Colonic mucosa (tissue), 4 donors: ENCODE data around the gene TM9SF3. TPM values are rescaled to one million over a fixed set of nuclear protein-coding genes. Genes with fewer than 3 reads are reported as not detected.

Experiments
- DNase-seq: peaks from one replicate; pipeline ENCODE4 v3.0.0-alpha.2; 2020
- H3K27ac ChIP-seq: fragments of 200-600 bp; one replicate; pipeline ENCODE4 v1.8.0; 2021
- H3K27me3 ChIP-seq: fragments of 200-600 bp; one replicate; pipeline ENCODE4 v1.8.0; 2021
- H3K36me3 ChIP-seq: fragments of 200-600 bp; one replicate; pipeline ENCODE4 v1.8.0; 2021
- H3K4me1 ChIP-seq: fragments of 200-600 bp; one replicate; pipeline ENCODE4 v1.8.0; 2021; ENCODE audit warnings: mild to moderate bottlenecking
- H3K4me3 ChIP-seq: fragments of 200-600 bp; one replicate; pipeline ENCODE4 v1.8.0; 2021
- H3K9ac ChIP-seq, 2 donors: one replicate each; pipeline ENCODE4 v1.7.0; 2013; ENCODE audit warnings: control low read depth in 2 of 2, low read depth in 2 of 2, low read length in 2 of 2
- H3K9me3 ChIP-seq: fragments of 200-600 bp; one replicate; pipeline ENCODE4 v1.8.0; 2021
- CTCF ChIP-seq: fragments of 200-600 bp; IDR thresholded peaks from one replicate; pipeline ENCODE4 v1.8.0; 2022; ENCODE audit warnings: antibody characterized with exemption, mild to moderate bottlenecking
- intact Hi-C: fragments of 100-400 bp; cut with DNase I; formaldehyde crosslinking; loops from one replicate; pipeline ENCODE4 v1.14.1; 2022
- total RNA-seq, 2 donors: library from RNA; stranded (reverse); fragmentation: NEBNext Ultra II Directional in 1 of 2; extraction: Animal tissue kit (Norgen Biotek cat#: 25700) in 1 of 2; gene quantifications; one replicate each; pipeline ENCODE4 v1.2.1, GENCODE V29; 2021
- donor health status: healthy.
- donor health status: DM: no; HTN: no; CAD: no.
- donor health status: DM: no; HTN: no; CAD: no.

Gene TM9SF3
- total RNA-seq, 2 donors from 2014 or later = 285 to 392 TPM

GRCh38 chr10:96511044-96511945 lies 75.5 kb downstream of the TM9SF3 start:
- Histone ChIP-seq H3K27me3 (peaks cover 12% of the 10 kb centered on the region), H3K4me3 (no peak overlapping the region), H3K36me3 (no peaks in the 10 kb centered on the region), H3K9ac (no peak overlapping the region), H3K27ac (no peak overlapping the region), H3K4me1 (peaks cover 11% of the 10 kb centered on the region), H3K9me3 (no peaks in the 10 kb centered on the region)
- intact Hi-C loops = loop anchor here (2.0 kb wide), 1 partner anchor 114 kb away; no protein-coding TSS in a partner anchor
- TF ChIP-seq CTCF = peak; percentile 4
- DNase-seq = peak; percentile 67

- H3K4me1 ChIP-seq = peaks cover 7% of the 10 kb centered on the region
- no peak for DNase-seq
- H3K9me3 ChIP-seq = no peaks in the 10 kb centered on the region
- H3K9ac ChIP-seq = no peak overlapping the region
- H3K36me3 ChIP-seq = no peaks in the 10 kb centered on the region
- H3K4me3 ChIP-seq = no peak overlapping the region
- no peak overlapping the region for H3K27ac ChIP-seq
- no peak for TF ChIP-seq CTCF
- H3K27me3 ChIP-seq = peaks cover 12% of the 10 kb centered on the region
- intact Hi-C loops = no loop called here
Measured at GRCh38 chr10:96509017-96509641, 77.7 kb downstream of the TM9SF3 start.

GRCh38 chr10:96507044-96507443 lies 79.8 kb downstream of the TM9SF3 start:
- no peak for TF ChIP-seq CTCF
- DNase-seq = no peak
- Histone ChIP-seq H3K27me3 (peaks cover 8% of the 10 kb centered on the region), H3K27ac (no peak overlapping the region), H3K36me3 (no peaks in the 10 kb centered on the region), H3K4me1 (no peaks in the 10 kb centered on the region), H3K9ac (no peak overlapping the region), H3K9me3 (no peaks in the 10 kb centered on the region), H3K4me3 (no peak overlapping the region)
- intact Hi-C loops = no loop called here

- H3K9ac ChIP-seq = no peak overlapping the region
- no peaks in the 10 kb centered on the region for H3K36me3 ChIP-seq
- H3K4me3 ChIP-seq = no peak overlapping the region
- H3K4me1 ChIP-seq = no peaks in the 10 kb centered on the region
- no peak for TF ChIP-seq CTCF
- H3K27me3 ChIP-seq = no peaks in the 10 kb centered on the region
- intact Hi-C loops = no loop called here
- no peak for DNase-seq
- no peak overlapping the region for H3K27ac ChIP-seq
- H3K9me3 ChIP-seq = no peaks in the 10 kb centered on the region
Measured at GRCh38 chr10:96505150-96506136, 81.4 kb downstream of the TM9SF3 start.
